CD4-positive, alpha-beta T cell treated with Interleukin-2 at 100 ng/mL for 4 hours (primary cell): ENCODE data around the gene HOXD8.

Experiments used
- DNase-seq: peaks from one replicate; pipeline ENCODE4 v3.0.0-alpha.2; 2020; ENCODE audit warnings: low spot score

Gene HOXD8

DNA sequence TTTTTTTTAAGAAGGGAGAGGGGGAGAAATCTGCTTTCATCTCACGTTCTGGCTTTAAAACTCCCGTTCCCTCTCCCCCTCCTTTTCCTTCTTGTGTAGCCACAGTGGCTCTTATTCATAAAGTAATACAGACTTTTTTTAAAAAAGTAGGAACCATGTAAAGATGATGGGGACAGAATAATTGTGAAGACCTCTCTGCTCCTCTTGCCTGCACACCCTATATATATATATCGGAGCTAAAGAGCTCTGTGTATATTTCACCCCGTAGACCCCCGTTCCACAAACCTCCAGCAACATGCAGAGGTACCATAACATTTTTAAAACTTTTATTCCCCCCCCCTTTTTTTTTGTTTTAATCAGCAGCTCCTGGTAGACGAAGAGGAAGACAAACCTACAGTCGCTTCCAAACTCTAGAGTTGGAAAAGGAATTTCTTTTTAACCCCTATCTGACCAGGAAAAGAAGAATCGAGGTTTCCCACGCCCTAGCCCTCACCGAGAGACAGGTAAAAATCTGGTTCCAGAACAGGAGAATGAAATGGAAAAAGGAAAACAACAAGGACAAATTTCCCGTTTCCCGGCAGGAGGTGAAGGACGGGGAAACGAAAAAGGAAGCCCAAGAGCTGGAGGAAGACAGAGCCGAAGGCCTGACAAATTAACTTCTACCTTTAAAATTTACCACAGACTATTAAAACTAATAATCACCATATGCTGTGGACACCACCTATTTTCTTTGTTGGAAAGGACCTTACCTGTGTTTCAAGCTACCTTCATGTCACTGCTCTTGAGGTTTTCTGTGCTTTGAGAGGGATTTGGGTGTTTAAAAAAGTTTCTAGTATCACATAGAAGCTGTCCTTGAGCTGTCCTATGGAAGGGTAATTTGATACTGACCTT lies 1.7 kb downstream of the HOXD8 start:
- DNase-seq, result no peak

DNA sequence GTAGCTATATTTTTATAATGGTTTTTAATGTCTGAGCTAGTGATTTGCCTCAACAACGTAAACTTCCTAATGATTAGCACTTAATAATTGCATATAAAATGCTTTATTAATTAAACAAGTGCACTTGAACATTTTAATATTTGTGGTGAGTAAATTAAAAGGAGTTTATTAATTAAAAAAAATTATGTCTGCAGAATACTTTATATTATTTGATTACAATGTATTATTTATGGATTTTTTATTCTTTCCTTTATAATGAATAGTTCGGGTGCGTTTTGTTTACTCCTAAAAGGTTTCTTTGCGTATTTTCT lies 2.3 kb downstream of the HOXD8 start:
- no peak for DNase-seq

DNA sequence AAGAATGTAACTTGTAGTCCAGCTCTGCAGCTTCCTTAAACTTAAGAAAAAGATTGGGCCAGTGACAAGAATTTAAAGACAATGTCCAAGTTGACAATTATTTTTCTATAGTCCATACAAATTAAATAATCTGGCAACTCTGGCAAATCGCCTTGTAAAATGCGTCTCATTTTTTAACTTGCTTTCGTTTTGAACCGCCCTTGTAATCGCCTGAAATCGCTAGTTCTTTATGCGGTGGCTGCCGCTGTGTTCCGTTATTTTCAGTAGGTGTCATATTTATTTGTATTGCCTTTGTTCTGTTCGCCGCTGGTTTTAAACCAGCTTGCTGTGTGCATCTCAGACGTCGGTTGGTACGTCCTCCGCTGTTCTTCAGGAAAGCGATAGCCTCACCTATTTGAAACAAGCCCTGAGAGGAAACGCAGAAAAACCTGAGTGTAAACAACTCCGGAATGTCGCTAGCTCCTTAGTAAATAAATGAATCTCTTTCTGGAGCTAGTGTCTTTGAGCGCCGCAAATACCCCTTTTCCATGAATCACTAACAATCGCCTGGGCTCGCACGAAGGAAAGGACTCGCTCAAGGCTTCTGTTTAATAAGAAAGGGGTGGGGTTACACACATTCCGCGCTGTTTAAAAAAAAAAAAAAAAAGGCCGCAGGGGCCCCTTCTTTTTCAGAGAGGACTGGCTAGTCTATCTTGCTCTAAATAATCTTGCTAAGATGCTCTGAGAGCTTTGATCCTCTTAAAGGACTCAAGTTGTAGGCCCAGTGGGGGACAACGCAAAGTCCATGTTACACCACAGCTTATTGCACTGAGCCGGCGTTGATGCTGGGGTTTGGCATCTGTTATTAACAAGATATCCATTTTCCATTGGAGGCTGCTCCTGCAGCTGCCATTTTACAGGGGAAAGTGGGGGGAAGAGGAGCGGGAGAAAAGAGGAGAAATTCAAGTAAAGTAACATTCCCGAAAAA lies 3.0 kb downstream of the HOXD8 start:
- DNase-seq, result no peak

DNA sequence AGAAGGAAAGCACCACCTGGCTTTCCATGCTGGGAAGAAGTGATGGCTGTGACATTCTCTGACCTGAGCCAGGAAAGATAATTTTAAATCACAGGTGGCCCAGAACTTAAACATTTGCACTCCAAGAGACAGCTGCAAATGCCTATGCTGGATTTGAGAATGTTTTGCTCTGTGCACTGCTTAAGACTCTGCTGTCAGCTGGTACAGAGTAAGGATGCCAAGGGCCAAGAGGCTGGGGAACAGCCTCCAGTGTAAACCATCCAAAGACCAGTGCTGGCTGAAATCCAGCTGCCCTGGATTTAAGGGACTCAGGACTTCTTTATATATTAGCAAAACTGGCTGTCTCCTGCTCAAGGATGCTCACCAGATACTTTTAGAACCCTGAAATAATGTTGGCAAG lies 3.9 kb downstream of the HOXD8 start:
- DNase-seq, result no peak

DNA sequence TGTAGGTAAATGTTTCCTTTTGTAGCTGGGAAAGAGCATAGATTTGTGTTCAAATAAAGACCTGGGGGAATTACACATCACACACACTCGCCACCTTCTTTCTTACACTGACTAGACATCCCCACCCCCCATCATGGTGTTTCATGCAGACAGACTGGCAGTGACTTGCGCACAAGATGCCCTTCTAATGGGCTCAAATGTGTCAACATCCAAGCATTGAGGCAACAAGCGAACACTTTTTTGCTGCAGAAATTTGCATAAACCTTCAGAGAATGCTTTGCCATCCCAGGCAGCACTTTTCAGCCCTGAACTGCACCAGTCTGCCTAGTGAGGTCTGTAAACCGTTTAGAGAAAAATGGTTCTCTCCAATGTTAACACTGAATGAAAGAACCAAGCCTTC lies 4.5 kb downstream of the HOXD8 start:
- no peak for DNase-seq

DNA sequence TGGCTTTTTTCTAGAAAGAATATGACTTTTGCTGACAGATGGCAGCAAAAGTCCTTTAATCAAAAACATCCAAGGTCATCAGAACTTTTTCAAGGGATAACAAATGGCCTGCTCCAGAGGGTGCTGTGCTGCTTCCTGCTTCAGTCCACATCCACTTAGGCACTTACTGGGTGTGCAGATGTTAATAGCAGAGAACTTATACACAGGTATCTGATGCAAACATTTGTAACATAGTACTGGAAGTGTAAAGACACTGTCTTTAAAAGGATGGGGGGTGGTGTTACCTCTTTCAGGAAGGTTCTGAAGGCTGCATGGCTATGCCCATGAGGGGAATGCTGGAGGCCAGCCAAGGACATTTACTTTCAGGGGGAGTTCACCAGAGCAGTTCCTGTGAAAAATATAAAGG lies 5.5 kb downstream of the HOXD8 start:
- no peak for DNase-seq

DNA sequence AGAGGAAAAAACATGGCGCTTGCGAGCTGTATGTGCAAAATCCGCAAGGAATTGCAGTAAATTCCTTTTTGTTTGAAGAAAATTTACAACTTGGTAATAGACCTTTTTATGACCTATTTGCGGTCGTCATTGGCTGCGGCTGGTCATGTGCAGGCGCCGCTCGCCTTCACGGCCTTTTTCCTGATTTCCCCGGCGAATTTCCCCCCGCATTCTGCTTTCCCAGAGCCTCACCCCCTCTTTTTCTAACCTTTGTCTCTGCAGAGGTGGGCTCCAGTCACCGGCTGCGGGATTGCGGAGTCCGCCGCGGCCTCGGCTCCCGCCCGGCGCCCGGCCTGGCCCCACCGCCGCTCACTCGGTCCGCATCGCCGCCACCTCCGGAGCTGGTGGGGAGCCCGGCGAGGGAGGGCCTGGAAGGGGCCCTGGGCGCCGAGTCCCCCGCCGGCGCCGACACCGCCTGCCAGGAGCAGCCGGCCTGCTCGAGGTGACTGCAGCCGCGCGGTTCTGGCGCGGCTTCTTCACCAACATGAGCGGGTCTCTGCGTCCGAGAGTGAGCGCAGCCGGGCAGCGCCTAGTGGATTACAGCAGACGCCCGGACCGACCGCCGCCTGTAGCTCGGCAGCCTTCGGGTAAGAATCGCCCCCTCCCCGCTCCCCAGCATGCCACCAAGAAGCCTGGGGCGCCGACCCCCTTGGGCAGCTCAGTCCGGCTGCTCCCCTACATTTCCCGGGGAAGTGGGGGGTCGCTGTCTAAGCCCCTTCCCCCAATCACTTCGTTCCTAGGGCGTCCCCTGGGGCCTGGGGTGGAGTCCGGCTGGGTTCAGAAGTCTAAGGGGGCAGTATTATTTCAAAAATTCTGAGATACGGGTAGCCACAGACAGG lies 7.1 kb downstream of the HOXD8 start:
- no peak for DNase-seq

DNA sequence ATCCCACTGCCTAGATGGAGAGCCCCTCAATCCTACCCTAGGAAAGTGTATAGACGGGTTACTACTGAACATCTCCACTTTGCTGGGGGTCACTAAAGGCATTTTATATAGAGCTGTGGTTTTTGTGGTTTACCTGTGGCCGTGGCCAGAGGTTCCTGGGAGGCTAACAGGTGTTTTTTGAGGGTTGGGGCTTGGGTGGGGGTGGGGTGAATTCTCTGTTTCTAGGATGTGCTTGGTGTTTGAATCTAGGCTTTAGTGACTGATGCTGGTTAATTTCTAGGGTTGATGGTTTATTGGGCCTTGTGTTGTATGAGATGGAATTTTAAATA lies 7.7 kb downstream of the HOXD8 start:
- no peak for DNase-seq

DNA sequence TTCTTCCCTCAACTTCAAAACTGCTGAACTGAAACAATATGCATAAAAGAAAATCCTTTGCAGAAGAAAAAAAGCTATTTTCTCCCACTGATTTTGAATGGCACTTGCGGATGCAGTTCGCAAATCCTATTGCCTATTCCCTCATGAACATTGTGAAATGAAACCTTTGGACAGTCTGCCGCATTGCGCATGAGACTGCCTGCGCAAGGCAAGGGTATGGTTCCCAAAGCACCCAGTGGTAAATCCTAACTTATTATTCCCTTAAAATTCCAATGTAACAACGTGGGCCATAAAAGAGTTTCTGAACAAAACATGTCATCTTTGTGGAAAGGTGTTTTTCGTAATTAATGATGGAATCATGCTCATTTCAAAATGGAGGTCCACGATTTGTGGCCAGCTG lies 8.4 kb downstream of the HOXD8 start:
- no peak for DNase-seq

DNA sequence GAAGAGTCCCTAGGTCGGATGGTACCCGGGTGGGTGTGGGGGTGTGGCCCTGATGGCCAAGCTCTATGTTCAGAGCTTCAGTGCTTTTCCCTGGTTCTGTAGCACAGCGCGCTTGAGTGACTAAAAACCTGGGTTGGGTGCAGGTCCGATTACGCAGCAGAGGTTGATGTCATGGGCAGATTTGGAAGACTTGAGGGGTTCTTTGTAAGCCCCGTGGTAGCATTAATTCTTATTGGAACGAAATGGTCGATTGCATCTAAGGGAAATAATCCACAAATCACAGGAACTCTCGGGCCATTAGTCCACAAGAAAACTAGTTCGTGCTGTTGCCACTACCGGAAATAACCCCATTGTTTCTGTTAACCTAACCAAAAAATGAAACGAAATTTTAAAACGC lies 9.0 kb downstream of the HOXD8 start:
- DNase-seq, result no peak

DNA sequence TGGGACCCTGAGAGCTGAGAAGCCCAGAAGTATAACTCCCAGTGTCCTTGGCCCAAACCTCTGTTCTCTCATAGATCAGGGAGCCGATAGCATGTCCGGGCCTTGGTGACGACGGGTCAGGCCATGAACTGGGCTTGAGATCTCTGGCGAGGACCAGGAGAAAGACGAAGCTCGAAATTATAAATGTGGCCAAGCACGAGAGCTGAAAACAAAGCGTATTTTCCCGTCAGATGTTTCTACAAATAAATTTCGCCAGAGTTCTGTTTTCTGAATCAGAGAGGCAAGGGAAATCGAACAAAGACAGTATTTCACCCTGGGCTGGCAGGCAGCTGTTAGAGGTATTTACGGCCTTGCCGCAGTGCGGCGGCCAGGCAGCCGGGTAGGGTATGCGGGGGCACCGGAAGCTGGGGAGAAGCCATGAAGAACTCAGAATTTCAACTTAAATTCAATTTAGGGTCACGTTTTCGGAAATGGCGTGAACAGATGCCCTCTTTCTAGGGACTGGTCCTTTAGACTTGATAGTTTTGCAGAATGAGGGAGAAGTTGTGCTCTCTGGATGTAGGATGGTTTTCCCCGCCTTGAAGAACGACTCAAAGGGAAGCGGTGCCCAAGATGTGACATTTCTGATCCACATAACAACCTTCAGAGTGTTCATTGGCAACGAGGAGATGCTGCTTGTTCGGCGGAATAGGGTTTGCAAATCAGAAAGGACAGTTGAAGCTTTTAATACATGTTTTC lies 9.6 kb downstream of the HOXD8 start:
- DNase-seq, result no peak

DNA sequence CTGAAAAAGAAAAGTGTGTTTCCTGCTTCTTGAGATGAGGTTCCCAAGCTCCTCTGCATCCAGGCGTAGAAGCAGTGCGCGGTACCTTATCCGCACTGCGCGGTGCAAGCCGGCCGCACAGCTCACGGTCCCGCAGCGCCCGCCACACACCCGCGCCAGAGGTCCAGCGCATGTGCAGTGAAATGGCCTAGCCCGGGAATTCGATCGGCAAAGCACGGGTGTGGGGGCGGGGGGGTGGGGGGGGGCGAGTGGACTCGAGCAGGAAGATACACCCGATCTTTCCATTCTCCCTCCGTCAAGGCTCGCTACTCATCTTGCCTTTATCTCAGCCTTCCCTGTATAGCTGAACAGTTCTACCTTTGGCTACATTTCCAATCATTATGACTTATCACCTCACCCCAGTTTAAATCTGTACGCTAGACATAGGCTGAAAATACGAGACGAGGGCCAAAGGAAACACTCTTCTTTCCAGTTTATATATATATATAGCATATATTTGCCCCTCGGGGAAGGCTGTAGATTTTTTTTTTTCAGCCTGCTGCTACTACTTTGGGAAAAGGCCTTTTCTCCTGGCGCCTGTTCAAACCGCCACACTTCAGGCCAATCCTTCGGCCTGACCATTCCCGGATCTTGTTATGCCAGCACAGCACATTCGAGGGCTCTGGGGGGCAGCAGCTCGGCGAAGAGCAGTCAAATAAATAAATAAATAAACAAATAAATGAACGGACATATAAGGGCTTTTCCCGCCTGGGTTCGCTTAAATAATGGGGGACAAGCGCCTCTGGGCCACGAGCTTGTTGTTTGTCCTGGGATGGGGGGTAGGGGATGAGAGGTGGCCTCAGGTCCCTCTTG lies 10.4 kb downstream of the HOXD8 start:
- no peak for DNase-seq

DNA sequence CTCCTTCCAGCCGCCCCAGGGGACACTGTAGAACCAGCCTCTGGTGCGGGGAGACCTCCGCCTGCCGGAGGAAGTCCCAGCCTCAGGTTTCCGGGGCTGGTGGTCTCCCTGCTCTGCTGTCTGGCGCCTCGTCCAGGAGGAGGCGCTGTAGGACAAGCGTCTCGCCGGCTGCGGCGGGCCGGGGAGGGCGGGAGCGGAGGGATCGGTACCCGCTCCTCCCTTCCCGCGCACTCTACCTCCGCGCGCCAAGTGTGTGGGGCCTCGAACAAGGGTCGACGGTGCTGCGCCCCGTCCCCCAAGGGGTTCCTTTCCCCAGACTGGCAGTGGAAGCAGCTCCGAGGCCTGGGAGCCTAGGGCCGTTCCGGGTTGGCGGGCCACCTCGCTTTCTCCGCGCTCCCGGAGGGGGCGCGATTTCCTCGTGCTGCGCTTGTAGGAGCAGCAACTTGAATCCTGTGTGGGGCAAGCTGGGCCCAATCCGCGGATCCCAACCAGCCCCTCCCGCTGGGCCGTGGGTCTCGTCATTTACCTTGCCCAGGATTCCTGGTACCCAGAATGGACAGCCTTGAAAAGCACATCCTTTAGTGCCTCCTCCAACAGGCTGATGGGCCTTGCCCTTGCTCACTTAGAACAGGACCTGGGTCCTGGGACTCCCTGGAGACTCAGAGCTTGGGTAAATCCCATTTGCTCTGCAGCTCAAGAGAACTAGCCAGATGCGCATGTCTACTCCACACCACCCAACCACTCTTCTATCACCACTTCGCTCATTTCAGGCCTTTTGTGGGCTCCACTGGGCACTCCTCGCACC lies 11.2 kb downstream of the HOXD8 start:
- peak; percentile 50 for DNase-seq

DNA sequence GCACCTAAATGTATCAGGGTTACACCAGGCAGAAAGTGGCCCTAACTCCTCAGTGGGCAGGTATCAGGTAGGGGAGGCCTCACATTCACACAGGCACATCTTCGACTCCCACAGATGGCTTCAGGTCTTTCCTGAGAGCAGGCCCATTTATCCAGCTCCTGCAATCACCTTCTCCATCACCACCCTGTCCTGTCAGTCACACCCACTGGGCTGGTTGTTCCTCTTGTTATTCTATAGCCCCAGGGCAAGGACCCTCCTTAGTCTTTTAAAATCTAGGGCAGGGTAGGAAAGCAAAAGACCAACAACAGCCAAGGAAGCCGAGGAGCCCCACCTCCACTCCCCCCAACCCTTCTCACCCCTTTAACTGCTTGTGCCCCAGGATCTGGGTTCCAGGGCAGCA lies 12.8 kb downstream of the HOXD8 start:
- no peak for DNase-seq

DNA sequence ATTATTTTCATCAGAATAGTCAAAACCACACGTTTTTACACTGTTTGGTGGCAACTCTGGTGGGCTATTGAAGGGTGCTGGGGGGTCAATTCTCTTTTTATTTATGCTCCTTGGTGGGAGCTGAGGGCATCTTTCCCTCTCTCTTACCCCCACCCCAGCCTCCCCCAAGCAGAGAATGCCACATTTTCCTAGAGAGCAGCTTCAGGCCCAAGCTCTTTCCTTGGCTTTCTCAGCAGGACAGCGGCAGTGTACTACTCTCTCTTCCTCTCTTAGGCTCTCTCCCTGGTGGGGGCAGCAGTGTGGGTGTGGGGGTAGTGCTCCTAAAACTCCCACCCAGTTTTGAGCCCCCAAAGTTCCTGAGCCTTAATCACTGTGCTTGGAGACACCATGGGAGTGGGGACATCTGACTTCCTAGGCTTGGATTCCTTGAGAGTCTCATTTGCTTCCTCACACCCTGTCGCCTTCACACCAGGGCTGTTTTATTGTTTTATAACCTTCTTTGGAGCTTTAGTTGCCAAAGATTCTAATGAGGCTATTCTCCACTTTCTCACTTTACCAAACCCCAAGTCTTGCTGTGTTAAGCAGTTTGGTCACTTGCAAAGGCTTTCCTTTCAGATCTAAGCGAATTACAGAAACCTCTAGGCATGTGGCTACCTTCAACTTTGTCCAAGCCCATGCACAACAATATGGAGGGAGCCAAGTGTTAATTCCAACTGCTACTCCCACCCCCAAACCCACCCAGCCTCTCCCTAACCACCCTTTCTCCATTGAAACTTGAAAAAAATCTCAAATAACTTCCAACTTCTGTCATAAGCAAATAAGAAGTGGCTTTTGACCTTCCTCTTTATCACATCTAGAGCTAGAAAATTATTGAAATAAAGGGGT lies 15.8 kb downstream of the HOXD8 start:
- DNase-seq, result no peak

DNA sequence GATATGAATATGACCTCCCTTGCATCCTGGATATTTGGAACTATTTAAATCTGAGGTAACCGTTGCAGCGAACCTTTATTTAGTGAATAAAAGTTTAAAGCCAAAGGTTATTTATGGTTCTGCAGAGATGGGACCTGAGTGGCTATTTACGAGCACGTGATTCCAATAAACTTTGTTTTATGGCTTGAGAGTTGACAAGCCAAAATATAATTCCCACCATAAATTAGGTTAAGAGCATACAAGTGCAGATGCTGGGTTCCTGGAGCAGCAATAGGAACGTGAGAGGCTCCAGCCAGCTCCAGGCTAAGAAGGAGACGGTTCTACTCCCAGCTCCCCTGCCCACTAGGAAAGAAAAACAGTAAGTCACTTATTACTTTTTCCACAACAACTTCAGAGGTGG lies 16.6 kb downstream of the HOXD8 start:
- no peak for DNase-seq

DNA sequence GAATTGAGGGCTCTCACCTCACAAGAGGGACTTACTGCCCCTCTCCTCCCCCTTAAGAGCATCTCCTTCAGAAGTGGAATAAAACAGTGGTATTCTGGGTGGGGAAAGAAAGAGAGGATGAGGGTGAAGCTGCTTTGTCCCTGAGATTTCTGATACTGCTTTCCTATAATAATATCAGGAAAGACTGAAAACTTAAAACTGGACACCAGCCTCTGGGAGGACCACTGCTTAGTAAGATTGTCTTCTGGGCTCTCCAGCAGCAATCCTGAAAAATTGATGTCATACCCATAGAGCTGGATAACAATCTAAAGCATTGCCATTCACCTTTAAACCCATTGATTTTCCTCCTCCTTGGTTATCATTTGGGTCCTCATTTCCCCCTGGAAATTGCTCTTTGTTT lies 17.1 kb downstream of the HOXD8 start:
- no peak for DNase-seq

DNA sequence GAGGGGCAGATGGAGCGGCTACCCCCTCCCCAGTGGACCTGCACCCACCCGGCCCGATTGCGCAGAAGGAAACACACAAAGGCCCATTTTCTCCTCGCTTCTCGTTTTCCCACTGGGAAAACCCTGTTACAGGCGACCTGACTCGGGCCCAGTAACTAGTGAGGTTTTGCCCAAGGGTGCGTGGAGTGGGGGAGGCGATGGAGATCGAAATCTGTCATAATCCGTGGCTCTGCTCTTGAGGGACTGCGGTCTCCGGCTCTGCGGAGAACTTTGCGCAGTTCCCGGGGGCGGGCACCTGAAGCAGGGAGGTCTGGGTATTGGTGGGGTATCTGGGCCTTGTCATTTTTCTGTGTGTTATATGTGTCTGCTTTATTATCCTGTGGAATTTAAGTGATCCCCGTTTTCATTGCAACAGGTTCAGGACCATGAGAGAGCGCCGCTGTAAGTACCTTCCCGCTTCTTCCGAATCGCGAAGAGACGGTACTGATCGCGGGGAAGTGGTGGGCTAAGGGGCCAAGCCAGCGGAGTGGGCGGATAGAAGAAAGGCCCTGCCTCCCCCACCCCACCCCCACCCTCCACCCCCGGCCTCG lies 17.8 kb downstream of the HOXD8 start:
- DNase-seq, result no peak
